Mucosa of descending colon (tissue), 3 donors: ENCODE results near the gene ZNF358. TPM values are rescaled to one million over a fixed set of nuclear protein-coding genes. Genes with fewer than 3 reads are reported as not detected.
A peak's percentile ranks its signal among the peaks of the same experiment; 100 is the strongest.

Experiments
- ATAC-seq: fragments of 200-7000 bp; cut with Tn5 transposase; one replicate; pipeline ENCODE4 v1.9.1; 2020; ENCODE audit warnings: mild to moderate bottlenecking, moderate library complexity
- DNase-seq, 3 donors: peaks; one replicate each; pipeline ENCODE4 v3.0.0-alpha.2; 2020
- H3K36me3 ChIP-seq: fragments of 200-600 bp; one replicate; pipeline ENCODE4 v1.8.0; 2021; ENCODE audit warnings: low read depth, mild to moderate bottlenecking
- H3K4me1 ChIP-seq: fragments of 200-600 bp; one replicate; pipeline ENCODE4 v1.8.0; 2021; ENCODE audit warnings: low read depth, mild to moderate bottlenecking
- H3K4me3 ChIP-seq: fragments of 200-600 bp; one replicate; pipeline ENCODE4 v1.8.0; 2021; ENCODE audit warnings: mild to moderate bottlenecking
- H3K9me3 ChIP-seq: fragments of 200-600 bp; one replicate; pipeline ENCODE4 v1.8.0; 2021; ENCODE audit warnings: mild to moderate bottlenecking
- intact Hi-C, 2 donors: fragments of 100-400 bp; cut with DNase I in 1 of 2; cut with micrococcal nuclease in 1 of 2; formaldehyde crosslinking; loops; one replicate each; pipeline versions ENCODE4 v1.11.0 to v1.11.1; 2022; cut with DNase I, micrococcal nuclease
- total RNA-seq, 3 donors: library from RNA; stranded (reverse); fragmentation: NEBNext Ultra II Directional in 2 of 3; extraction: Animal tissue kit (Norgen Biotek cat#: 25700) in 2 of 3; gene quantifications; one replicate each; pipeline versions ENCODE4 v1.2.1 to v1.2.4, GENCODE V29; 2021 to 2023
- TF ChIP-seq, protein P1 (sequence below): fragments of 200-600 bp; IDR thresholded peaks from one replicate; pipeline ENCODE4 v1.8.0; 2022; ENCODE audit warnings: antibody characterized with exemption, mild to moderate bottlenecking
- donor health status: DM: no; HTN: no; CAD: no; lungs with moderate emphysema.
- donor health status: DM: no; HTN: no; CAD: no.
- donor health status: DM: no; HTN: yes; CAD: no.

ZNF358 gene
- total RNA-seq, 3 donors from 2014 or later: 31.7 to 88.8 (median 42.1) TPM

DNA sequence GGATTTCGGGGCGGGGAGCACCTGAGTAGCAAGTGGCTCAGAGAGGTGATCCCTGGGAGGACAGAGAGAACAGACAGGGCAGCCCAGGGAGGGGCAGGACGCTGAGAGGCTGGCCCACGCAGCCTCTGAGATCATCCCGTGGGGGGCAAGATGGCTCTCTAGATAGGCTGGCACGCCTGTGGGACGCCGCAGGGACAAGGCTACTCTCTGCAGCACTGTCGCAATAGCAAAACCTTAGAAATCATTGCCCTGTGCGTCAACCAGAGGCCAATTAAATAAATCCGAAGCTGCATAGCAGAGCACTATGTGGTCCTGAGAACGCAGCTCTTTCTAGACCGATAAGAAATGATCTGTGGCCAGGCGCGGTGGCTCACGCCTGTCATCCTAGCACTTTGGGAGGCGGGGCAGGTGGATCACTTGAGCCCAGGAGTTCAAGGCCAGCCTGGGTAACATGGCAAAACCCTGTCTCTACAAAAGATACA lies 32.1 kb upstream of the ZNF358 start:
- ATAC-seq (peak; percentile 82), DNase-seq (no peak)
- no peak overlapping the region for H3K4me3 ChIP-seq
- peaks cover 7% of the 10 kb centered on the region for H3K4me1 ChIP-seq
- no peaks in the 10 kb centered on the region for H3K9me3 ChIP-seq
- intact Hi-C loops: no loop called here
- no peaks in the 10 kb centered on the region for H3K36me3 ChIP-seq
- TF ChIP-seq, protein P1, sequence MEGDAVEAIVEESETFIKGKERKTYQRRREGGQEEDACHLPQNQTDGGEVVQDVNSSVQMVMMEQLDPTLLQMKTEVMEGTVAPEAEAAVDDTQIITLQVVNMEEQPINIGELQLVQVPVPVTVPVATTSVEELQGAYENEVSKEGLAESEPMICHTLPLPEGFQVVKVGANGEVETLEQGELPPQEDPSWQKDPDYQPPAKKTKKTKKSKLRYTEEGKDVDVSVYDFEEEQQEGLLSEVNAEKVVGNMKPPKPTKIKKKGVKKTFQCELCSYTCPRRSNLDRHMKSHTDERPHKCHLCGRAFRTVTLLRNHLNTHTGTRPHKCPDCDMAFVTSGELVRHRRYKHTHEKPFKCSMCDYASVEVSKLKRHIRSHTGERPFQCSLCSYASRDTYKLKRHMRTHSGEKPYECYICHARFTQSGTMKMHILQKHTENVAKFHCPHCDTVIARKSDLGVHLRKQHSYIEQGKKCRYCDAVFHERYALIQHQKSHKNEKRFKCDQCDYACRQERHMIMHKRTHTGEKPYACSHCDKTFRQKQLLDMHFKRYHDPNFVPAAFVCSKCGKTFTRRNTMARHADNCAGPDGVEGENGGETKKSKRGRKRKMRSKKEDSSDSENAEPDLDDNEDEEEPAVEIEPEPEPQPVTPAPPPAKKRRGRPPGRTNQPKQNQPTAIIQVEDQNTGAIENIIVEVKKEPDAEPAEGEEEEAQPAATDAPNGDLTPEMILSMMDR: no peak

DNA sequence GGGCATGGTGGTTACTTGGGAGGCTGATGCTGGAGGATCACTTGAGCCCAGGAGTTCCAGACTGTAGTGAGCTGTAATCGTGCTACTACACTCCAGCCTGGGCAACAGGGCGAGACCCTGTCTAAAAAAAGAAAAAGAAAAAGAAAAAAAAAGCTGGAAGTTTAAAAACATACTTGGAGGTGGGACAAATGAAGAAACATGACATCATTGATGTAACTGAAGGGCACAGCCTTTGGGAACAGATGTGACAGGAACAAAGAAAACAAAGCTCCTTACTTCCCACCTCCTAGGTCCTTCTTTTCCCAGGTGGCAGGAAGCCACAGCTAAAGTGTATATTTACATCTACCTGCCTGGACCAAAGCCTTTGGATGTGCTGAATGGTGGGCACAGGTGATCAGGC lies 29.0 kb upstream of the ZNF358 start:
- no peak for ATAC-seq
- intact Hi-C loops: no loop called here

DNA sequence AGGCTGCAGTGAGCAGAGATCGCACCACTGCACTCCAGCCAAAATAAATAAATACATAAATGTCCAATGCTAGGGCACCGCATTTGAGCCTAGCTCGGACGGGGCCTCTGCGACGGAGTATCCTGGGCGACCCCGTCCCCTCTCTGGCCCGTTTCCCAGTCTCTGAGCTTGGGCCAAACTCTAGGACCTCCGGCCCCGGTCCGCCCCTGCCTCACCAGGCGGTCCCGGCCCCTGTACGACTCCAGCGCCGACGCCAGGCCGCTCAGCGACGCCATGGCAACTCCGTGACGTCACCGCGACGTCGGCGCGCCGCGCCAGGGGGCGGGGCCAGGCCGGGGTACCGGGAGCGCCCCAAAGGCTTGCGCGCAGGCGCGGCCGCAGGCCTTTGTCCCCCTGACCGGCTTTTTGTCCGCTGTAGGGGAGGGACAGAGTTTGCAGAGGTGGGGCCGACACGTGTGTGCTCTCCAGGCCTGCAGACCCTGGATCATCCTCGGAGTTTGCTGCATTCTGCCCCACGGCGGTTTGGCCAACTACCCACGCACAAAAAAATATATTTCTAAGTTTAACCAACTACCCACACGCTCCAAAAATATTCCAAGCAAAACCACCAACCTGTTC lies 27.1 kb upstream of the ZNF358 start, which contains the start of gene PEX11G:
Gene PEX11G (minus strand): TSS at position 300 of the 618 bp plus-strand sequence. CDS start 25 bp downstream, at position 275.
- Histone ChIP-seq H3K4me1 (peaks cover 7% of the 10 kb centered on the region), H3K4me3 (peak within 1 kb of the TSS; percentile 20), H3K36me3 (no peaks in the 10 kb centered on the region), H3K9me3 (no peaks in the 10 kb centered on the region)
- TF ChIP-seq, protein P1: no peak
- intact Hi-C loops: no loop called here
- ATAC-seq (peak; percentile 94), DNase-seq (peak; percentile 93 to 97 (median 95))

More for the DNA sequence above, 29.0 kb upstream of the ZNF358 start:
- Histone ChIP-seq H3K4me1 (peaks cover 13% of the 10 kb centered on the region), H3K4me3 (no peak overlapping the region), H3K36me3 (no peaks in the 10 kb centered on the region), H3K9me3 (no peaks in the 10 kb centered on the region)
- TF ChIP-seq, protein P1: no peak
- no peak for DNase-seq

DNA sequence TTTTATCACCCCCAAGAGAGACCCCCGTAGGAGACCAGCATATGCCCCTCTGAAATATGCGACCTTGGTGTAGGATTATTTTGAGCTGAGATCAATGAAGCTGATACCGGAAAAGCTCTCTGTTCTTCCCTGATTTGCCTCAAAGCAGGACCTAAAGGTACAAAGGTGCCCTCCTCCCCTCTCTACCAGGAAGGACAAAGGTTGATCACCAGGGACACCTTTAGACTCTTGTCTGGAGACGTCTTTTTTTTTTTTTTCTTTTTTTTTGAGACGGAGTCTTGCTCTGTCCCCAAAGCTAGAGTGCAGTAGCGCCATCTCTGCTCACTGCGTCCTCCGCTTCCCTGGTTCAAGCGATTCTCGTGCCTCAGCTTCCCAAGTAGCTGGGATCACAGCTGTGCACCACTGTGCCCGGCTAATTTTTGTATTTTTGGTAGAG lies 26.3 kb upstream of the ZNF358 start:
- ATAC-seq: peak; percentile 78
- TF ChIP-seq, protein P1: no peak

DNA sequence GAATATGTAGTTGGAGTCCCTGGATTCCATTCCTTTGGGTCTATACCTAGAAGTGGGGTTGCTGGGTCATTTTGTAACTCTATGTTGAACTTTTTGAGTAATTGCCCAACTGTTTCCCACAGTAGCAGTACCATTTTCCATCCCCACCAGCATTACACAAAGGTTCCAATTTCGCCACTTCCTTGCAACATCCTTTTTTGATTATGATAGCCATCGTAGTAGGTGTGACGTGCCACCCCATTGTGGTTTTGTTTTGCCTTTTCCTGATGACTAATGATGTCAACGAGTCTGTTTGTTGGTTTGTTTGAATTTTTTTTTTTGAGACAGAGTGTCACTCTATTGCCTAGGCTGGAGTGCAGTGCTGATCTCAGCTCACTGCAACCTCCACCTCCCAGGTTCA lies 23.8 kb upstream of the ZNF358 start:
- peaks cover 7% of the 10 kb centered on the region for H3K4me1 ChIP-seq
- H3K4me3 ChIP-seq: no peak overlapping the region
- no peaks in the 10 kb centered on the region for H3K36me3 ChIP-seq
- H3K9me3 ChIP-seq: no peaks in the 10 kb centered on the region
- DNase-seq (no peak), ATAC-seq (no peak)
- TF ChIP-seq, protein P1: no peak
- intact Hi-C loops: no loop called here

More for the DNA sequence above, 26.3 kb upstream of the ZNF358 start:
- Histone ChIP-seq H3K4me3 (no peak overlapping the region), H3K9me3 (no peaks in the 10 kb centered on the region), H3K4me1 (peaks cover 7% of the 10 kb centered on the region), H3K36me3 (no peaks in the 10 kb centered on the region)
- DNase-seq: peak in 2 of 3 donors; percentile 68 to 79
- intact Hi-C loops: no loop called here
